Cerebellar nuclear complex (tissue), 1 donor: ENCODE data around the gene LCE4A.
"Not testable (repeated sequence)": the region's sequence is repeated elsewhere in the genome, so short reads cannot be mapped to it uniquely, and the experiment has no call there.

ENCODE experiments used
- DNase-seq, 2 experiments: peaks; one replicate each; lab custom pipeline; 2025; lab: John Stamatoyannopoulos, UW

The LCE4A gene

GRCh38 chr1:152707860-152708259 lies at the start of gene LCE4A:
Gene LCE4A (plus strand): TSS chr1:152708160. CDS start chr1:152709076, 916 bp downstream.
- no peak for DNase-seq

DNA sequence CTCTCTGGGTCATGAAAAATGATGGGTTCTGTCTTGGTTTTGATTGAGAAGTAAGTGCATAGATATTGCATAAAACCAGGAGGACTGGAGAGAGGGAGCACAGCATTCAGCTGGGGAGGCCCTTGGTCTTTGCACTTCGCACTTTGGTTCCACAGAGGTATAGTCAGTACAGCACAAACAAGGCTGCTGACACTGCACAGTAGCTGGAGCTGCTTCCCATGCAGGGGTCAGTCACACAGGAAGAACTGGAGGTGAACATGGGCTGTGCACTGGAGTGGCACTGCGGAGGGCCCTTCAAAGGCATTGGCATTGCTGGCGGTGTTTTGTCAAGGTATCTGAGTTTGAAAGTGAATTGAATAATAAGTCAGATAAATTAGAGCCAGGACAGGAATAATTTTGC lies 49.3 kb upstream of the LCE4A start:
- DNase-seq = no peak

GRCh38 chr1:152663098-152663497 lies 44.9 kb upstream of the LCE4A start, which contains the start of gene LCE2D:
Gene LCE2D (plus strand): TSS chr1:152663380. CDS start chr1:152664106, 726 bp downstream.
- no peak for DNase-seq

- not testable (repeated sequence) for DNase-seq
Measured at GRCh38 chr1:152666171-152666570, 41.8 kb upstream of the LCE4A start.

DNA sequence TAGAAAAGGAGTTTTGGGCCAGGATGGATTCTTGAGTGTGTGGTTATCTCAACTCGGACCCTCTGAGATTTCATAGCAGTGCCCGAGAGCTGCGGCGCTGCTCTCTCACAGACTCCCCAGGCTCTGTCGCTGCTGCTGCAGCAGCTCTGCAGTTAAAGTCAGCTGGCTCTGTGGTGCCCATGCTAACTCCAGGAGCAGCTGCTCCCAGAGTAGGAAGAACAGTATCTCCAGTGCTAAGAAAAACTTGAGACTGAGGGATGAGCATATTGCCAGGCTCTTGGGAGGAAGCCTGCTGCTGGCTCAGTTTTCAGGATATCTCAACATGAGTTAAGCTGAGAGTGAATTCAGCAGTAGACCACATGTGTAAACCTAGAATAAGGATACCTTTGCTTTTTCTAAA lies 40.3 kb upstream of the LCE4A start:
- DNase-seq = no peak

- DNase-seq = no peak
Measured at GRCh38 chr1:152673016-152673415, 34.9 kb upstream of the LCE4A start.

GRCh38 chr1:152674983-152675382 lies 33.0 kb upstream of the LCE4A start, which contains the start of gene LCE2C:
Gene LCE2C (plus strand): TSS chr1:152675279. CDS start chr1:152676016, 737 bp downstream.
- not testable (repeated sequence) for DNase-seq

DNA sequence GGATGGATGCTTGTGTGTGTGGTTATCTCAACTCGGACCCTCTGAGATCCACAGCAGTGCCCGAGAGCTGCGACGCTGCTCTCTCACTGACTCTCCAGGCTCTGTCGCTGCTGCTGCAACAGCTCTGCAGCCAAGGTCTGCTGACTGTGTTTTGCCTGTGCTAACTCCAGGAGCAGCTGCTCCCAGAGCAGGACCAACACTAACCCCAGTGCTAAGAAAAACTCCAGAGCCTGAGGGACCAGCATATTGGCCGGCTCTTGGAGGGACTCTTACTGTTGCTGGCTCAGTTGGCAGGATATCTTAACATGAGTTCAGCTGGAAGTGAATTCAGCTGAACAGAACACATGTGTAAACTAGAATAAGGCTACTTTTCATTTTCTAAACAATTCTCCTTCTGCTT lies 28.5 kb upstream of the LCE4A start:
- no peak for DNase-seq

DNA sequence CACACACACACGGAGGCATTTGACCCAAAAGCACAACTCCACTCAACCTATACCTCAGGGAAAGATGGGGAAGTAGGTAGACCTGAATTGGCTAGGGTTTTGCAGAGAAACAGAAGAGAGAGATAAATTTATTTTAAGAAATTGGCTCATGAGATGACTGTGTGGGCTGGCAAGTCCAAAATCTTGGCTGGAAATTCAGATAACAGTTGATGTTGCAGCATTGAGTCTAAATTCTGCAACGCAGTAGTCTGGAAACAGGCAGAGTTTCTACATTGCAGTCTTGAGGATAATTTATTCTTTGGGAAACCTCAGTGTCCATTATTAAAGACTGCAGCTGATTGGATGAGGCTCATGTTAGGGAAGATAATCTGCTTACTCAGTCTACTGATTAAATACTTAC lies 26.3 kb upstream of the LCE4A start:
- DNase-seq = no peak

DNA sequence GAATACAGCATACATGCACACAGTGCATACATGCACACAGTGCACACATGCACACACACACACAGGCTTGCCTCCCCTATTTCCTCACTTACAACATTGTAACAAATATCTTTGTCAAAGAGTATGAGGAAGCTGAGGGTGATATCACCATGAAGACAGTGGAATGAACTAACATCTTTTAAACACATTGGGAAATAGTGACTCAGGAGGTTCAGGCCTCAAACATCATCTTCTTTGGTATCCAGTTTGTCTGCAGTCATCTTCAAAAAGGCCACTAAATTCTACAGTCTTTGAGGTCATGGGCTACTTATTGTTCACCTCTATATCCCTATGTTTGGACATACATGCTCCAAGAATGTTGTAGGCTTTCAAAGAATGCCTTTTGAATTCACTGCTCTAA lies 24.1 kb upstream of the LCE4A start:
- no peak for DNase-seq

DNA sequence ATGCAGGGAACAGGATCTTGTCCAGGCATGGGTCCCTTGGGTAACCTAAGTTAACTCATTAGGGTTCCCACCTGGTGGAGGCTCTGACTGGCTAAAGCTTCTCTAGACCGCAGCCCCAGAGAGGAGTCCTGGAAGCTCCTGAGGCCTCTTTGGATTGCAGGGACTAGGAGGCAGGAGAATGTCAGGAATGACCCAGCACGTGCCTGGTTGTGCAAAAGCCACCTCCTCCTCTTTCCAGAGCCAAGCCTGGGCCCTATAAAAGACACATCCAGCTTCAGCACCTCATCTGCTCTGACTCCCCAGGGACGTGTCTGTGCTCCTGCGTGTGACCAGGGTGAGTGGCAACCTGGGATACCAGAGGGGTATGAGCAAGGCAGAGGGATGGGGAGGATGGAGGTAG lies 22.1 kb upstream of the LCE4A start, which contains the start of gene LCE2B:
TSS of gene LCE2B (plus strand) at position 301 of the 400 bp plus-strand sequence. CDS start 721 bp downstream, outside the sequence.
- DNase-seq = not testable (repeated sequence)

DNA sequence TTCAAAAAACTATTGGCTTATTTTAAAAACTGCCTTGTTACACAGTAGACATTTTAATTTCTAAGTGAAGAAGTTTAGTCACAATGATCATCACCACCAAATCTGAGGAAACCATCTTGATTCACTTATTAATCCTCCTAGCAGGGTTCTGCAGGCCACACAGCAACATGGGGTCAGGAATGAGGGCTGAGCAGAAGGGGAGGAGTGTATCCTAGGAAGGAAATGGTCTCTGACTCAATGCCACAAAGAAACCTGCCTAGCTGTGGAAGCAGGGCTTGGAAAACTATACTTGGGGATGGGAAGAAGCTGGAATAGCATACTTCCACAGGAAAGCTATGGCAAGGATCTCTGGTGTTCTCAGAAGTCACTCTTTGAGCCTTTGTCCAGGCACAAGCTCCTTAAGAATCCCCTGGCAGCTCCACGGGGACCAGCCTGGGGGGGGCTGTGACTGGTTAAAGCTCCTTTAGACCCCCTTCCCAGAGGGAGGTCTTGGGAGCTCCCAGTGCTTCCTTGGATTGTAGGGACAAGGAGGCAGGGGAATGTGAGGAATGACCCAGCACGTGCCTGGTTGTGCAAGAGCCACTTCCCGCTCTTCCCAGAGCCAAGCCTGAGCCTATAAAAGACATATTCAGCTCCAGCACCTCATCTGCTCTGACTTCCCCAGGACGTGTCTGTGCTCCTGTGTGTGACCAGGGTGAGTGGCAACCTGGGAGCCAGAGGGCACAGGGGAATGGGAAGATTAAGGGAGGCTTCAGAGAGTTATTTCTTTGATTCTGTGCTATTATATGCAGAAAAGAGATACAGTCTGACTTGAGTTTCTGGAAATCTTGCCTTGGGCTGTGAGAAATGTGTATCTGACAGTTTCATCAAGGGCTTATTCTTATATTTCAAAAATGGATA lies 10.0 kb upstream of the LCE4A start, which contains the start of gene LCE2A:
TSS of gene LCE2A (plus strand) at position 645 of the 900 bp plus-strand sequence. CDS start 557 bp downstream, outside the sequence.
- DNase-seq = no peak

DNA sequence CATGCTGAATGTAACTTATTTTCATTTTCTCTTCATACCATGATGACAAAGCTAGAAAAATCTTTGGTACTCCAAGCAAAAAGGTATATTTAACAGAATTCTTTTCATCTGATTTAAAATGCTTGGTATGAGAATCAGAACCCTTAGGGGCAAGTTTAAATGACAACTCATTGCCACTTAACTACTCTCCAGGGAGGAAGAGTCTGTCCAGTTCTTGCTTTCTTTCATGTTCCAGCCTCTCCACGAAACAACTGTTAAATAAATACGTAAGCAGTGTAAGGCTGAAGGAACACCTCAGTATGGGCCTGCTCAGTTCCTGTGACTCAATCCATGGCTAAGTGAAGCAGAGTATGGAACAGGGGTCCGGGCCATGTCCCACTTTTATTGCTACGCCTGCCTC lies 8.2 kb upstream of the LCE4A start:
- DNase-seq = no peak

GRCh38 chr1:152718238-152718637 lies 10.3 kb downstream of the LCE4A start:
- no peak for DNase-seq

DNA sequence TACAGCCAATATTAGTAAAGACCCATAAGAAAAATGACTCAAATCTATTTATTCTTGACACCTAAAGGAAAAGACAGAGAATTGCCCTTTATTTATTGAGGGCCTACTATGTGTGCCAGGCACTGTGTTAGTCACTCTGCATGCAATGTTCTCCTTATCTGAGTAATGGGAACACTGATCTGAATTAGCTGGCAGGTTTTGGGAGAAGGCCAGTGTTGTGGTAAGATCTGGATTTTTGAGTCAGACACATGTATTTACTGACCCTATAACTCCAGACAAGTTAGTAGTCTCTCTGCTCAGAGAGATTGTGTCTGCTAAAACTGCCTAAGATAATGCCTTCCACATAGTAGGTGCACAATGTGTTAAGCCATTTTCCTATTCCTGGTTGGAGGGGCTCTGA lies 17.3 kb downstream of the LCE4A start:
- no peak for DNase-seq

DNA sequence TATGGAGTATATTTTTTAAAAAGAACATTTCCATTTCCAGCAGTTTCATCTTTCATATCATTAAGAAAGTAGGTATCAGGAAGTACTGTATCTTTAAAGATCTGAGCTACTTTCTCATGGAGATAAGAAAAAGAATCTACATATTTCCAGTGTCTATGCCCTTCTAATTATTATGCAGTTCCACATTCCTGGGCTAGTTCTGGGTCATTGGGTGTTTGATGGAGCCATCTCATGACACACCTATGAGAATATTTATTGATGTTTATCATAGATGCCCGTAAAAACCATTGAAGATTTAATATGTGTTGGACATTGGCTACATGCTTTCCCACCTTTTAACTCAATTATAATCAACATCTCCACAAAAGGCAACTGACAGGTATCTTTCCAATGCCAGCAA lies 21.0 kb downstream of the LCE4A start:
- DNase-seq = no peak

DNA sequence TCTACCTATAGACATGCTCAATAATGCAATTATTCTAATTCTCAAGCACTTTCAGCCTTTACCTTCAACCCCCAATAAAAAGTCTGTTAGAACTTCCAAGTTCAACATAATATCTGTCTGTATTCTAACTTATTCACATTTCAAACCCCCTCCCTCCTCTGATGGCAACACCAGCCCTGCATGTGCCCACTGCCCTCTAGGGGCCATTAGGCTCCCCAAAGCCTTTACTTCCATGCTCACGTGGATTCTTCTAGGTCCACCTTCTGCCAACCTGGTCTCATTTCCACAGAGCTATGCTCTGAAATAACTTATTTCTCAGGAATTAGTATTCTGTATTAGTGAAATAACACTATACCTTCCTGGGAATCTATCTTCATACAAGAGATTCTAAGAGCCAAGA lies 27.7 kb downstream of the LCE4A start:
- no peak for DNase-seq

GRCh38 chr1:152737997-152738396 lies 30.0 kb downstream of the LCE4A start:
- no peak for DNase-seq

DNA sequence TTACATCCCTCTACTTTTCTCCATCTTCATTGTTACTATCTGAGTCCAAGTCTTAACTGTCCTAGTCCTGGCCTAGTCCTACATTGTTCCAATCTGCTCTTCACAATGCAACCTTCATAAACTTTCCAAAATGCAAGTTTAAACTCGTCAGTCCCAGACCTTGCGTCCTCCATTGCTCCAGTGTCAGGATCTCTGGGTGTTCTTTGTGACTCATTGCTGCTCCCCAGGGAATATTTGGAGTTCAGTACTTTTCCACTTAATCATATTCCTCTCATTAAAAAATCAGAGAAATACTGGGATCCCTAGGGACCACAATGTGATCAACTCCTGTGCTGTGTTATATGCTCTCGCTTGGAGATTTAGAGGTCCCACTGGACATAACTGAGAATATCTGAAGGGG lies 31.9 kb downstream of the LCE4A start:
- DNase-seq = no peak

DNA sequence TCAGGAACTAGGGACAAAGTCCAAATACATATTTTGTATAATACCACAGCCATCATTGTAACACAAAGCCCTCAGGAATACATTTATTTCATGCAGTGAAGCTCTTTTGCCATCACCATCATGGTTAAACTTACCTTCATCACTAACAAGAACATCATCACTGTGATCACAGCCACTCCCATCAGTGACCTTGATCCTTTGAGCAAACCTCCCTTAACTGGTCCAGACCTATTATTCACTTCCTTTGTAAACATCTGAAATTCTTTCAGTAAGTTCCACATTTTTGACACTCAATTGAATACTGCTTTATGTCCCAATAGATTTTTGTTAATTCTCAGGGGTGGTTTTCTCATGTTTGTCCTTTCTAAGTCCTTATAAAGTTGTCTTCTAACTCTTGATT lies 33.7 kb downstream of the LCE4A start:
- DNase-seq = no peak

GRCh38 chr1:152743371-152744145 lies 35.6 kb downstream of the LCE4A start:
- no peak for DNase-seq

- DNase-seq = no peak
Measured at GRCh38 chr1:152745289-152745704, 37.3 kb downstream of the LCE4A start.
